Osteocyte (in vitro differentiated cells): ENCODE data around the gene ATF6. TPM values are rescaled to one million over a fixed set of nuclear protein-coding genes. Genes with fewer than 3 reads are reported as not detected.

Experiments
- DNase-seq: peaks from one replicate; pipeline ENCODE4 v3.0.0; 2021; ENCODE audit warnings: mixed read lengths; ENCODE audit not compliant: unreplicated experiment; ENCODE audit errors: extremely low spot score
- H3K27ac Mint-ChIP-seq: one replicate; pipeline ENCODE4 v1.8.0; 2021; ENCODE audit warnings: mild to moderate bottlenecking, mixed read lengths; ENCODE audit not compliant: unreplicated experiment
- H3K27me3 Mint-ChIP-seq: one replicate; pipeline ENCODE4 v1.8.0; 2021; ENCODE audit warnings: mixed read lengths; ENCODE audit not compliant: unreplicated experiment
- H3K36me3 Mint-ChIP-seq: one replicate; pipeline ENCODE4 v1.8.0; 2021; ENCODE audit warnings: mixed read lengths; ENCODE audit not compliant: unreplicated experiment
- H3K4me1 Mint-ChIP-seq: one replicate; pipeline ENCODE4 v1.8.0; 2021; ENCODE audit warnings: mixed read lengths; ENCODE audit not compliant: unreplicated experiment
- H3K4me3 Mint-ChIP-seq: one replicate; pipeline ENCODE4 v1.8.0; 2021; ENCODE audit warnings: mild to moderate bottlenecking, moderate library complexity, mixed read lengths; ENCODE audit not compliant: unreplicated experiment
- H3K9me3 Mint-ChIP-seq: one replicate; pipeline ENCODE4 v1.8.0; 2021; ENCODE audit warnings: mixed read lengths; ENCODE audit not compliant: unreplicated experiment
- total RNA-seq: library from RNA; stranded (reverse); gene quantifications from 2 replicates; pipeline ENCODE4 v1.2.1, GENCODE V29; 2021
- TF ChIP-seq, protein P1 (sequence below): fragments of 200-600 bp; sonication (generic); IDR thresholded peaks from 2 replicates; pipeline ENCODE4 v1.5.0; 2021; ENCODE audit warnings: antibody characterized with exemption, mild to moderate bottlenecking, moderate library complexity

The ATF6 gene
- total RNA-seq, 1 donor from 2014 or later = 29.7 TPM

DNA sequence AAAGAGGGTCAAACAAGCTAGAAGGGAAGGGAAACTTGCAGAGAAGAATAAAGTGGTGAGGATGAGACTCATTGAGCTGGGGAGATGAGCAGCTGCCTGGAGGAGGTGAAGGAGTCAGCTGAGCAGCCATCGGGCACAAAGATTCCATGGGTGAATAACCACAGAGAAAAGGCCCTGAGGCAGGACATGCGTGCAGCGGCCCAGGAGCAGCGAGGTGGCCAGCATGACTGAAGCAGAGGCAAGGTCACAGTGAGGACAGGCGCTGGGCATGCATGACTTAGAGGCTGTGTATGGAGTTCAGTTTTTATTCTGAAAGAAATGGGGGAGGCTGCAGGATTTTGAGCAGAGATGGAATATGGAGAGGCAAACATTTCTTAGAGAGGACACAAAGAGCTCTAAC, 232.7 kb downstream of the ATF6 start:
- peaks cover 20% of the 10 kb centered on the region for H3K4me1 Mint-ChIP-seq
- TF ChIP-seq, protein P1, sequence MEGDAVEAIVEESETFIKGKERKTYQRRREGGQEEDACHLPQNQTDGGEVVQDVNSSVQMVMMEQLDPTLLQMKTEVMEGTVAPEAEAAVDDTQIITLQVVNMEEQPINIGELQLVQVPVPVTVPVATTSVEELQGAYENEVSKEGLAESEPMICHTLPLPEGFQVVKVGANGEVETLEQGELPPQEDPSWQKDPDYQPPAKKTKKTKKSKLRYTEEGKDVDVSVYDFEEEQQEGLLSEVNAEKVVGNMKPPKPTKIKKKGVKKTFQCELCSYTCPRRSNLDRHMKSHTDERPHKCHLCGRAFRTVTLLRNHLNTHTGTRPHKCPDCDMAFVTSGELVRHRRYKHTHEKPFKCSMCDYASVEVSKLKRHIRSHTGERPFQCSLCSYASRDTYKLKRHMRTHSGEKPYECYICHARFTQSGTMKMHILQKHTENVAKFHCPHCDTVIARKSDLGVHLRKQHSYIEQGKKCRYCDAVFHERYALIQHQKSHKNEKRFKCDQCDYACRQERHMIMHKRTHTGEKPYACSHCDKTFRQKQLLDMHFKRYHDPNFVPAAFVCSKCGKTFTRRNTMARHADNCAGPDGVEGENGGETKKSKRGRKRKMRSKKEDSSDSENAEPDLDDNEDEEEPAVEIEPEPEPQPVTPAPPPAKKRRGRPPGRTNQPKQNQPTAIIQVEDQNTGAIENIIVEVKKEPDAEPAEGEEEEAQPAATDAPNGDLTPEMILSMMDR = no peak
- no peak for DNase-seq
- H3K27ac Mint-ChIP-seq = no peak overlapping the region
- H3K9me3 Mint-ChIP-seq = no peaks in the 10 kb centered on the region
- H3K27me3 Mint-ChIP-seq = no peaks in the 10 kb centered on the region
- no peak overlapping the region for H3K4me3 Mint-ChIP-seq
- H3K36me3 Mint-ChIP-seq = peaks cover 22% of the 10 kb centered on the region

DNA sequence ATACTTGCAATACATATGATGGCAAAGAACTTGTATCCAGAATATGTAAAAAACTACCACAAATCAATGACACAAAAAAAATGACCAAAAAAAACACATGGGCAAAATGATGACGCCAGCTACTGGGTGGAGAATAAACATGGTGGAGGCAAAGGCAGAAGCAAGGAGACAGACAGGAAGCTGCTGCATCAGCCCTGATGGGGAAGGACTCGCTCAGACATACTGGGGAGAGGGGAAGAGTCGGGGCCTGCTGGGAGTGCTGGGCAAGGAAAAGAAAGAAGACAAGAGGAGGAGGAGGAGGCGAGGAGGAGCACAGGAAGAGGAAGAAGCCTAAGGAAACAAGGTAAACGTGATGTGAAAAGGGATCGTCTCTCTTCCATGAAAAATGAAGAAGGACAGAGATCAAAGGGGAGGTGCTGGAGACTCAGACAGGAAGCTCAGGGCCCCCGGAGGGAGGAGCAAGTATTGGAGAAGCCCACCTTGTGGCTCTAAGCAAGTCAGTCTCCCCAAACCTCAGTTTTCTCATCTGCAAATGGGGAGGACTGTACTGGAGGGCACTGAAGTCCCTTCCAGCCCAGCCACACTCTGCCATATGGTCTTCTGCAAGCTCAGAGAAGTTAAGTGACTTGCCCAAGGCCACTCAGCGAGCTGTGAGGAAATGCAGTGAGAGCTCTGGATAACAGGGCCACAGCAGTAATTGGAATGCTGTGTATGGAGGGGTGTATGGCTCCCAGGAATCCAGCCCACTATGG, 233.4 kb downstream of the ATF6 start:
- H3K4me3 Mint-ChIP-seq = no peak overlapping the region
- DNase-seq = no peak
- no peaks in the 10 kb centered on the region for H3K9me3 Mint-ChIP-seq
- no peak overlapping the region for H3K27ac Mint-ChIP-seq
- H3K4me1 Mint-ChIP-seq = peaks cover 24% of the 10 kb centered on the region
- TF ChIP-seq, protein P1 = no peak
- peaks cover 20% of the 10 kb centered on the region for H3K36me3 Mint-ChIP-seq
- no peaks in the 10 kb centered on the region for H3K27me3 Mint-ChIP-seq

DNA sequence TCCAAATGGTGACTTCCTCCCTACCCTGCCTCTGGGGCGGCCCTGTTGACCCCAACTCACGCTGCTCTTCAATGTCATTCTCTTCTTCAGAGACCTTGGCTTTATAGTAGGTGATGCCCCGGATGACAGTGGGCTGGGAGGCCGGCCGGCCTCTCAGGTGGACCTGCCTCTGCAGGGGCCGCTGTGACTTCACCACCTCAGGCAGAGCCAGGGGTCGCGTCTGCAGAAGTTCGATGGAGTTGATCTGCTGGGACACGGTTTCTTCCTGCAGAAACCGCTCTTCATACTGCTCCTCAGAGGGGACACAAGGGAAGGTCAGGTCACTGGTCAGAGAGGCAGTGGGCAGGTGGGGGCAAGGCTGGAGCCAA, 233.9 kb downstream of the ATF6 start:
- TF ChIP-seq, protein P1 = no peak
- no peaks in the 10 kb centered on the region for H3K9me3 Mint-ChIP-seq
- H3K27me3 Mint-ChIP-seq = no peaks in the 10 kb centered on the region
- no peak overlapping the region for H3K27ac Mint-ChIP-seq
- peaks cover 27% of the 10 kb centered on the region for H3K4me1 Mint-ChIP-seq
- peaks cover 21% of the 10 kb centered on the region for H3K36me3 Mint-ChIP-seq
- H3K4me3 Mint-ChIP-seq = no peak overlapping the region
- no peak for DNase-seq

- TF ChIP-seq, protein P1 = no peak
- H3K4me3 Mint-ChIP-seq = peak overlapping the region; percentile 39
- H3K27me3 Mint-ChIP-seq = no peaks in the 10 kb centered on the region
- peak overlapping the region; percentile 88 for H3K27ac Mint-ChIP-seq
- H3K36me3 Mint-ChIP-seq = peaks cover 16% of the 10 kb centered on the region
- no peaks in the 10 kb centered on the region for H3K9me3 Mint-ChIP-seq
- peaks cover 41% of the 10 kb centered on the region for H3K4me1 Mint-ChIP-seq
- DNase-seq = peak; percentile 88
These were observed 237.1 kb downstream of the ATF6 start for GRCh38 chr1:162003061-162003829.

DNA sequence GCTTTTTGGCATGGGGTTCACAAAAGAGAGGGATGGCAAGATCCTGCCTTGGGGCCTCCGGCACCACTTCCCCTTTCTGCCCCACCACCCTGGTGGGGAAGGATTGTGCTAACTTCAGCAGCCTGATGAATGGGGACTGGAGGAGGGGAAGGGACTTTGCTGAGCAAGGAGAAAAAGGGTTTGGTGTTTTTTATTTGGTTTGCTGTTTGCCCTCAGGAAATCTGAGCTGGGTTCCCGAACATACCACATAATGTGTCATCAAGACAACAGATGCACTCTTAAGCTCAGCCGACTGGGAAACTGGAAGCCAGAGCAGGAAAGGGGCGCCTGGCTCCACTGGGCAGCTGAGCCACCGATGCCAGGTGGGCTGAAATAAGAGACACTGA, 237.7 kb downstream of the ATF6 start:
- Mint-ChIP-seq H3K9me3 (no peaks in the 10 kb centered on the region), H3K4me3 (peak overlapping the region; percentile 39), H3K27me3 (no peaks in the 10 kb centered on the region), H3K27ac (peak overlapping the region; percentile 88), H3K4me1 (peaks cover 41% of the 10 kb centered on the region), H3K36me3 (peaks cover 18% of the 10 kb centered on the region)
- no peak for DNase-seq
- TF ChIP-seq, protein P1 = no peak
